ENCODE data around the gene TCAP. TPM values are rescaled to one million over a fixed set of nuclear protein-coding genes. Genes with fewer than 3 reads are reported as not detected.

Gene TCAP
- total RNA-seq, 1 experiment from 2014 or later = 2.1 TPM

- no peak overlapping the region for H2BK12ac ChIP-seq (ENCODE audit: insufficient read length, low read depth, low read length)
- H3K18ac ChIP-seq (ENCODE audit: insufficient read length, low read depth, low read length) = no peak overlapping the region
- peaks cover 8 to 19% of the 10 kb centered on the region in 2 experiments for H3K4me1 Mint-ChIP-seq
- H3K4me1 ChIP-seq (ENCODE audit: insufficient read depth, low read length) = no peaks in the 10 kb centered on the region
- no peaks in the 10 kb centered on the region for H4K20me1 ChIP-seq (ENCODE audit: control insufficient read depth, insufficient read depth, insufficient read length)
- no peak overlapping the region for H4K91ac ChIP-seq (ENCODE audit: insufficient read length, low read depth, low read length)
- no peak overlapping the region for H3K4ac ChIP-seq (ENCODE audit: low read depth, low read length)
- H3K9me3 ChIP-seq (ENCODE audit: control insufficient read depth, low read depth, low read length) = no peaks in the 10 kb centered on the region
- H3K79me2 ChIP-seq (ENCODE audit: insufficient read depth, low read length) = no peaks in the 10 kb centered on the region
- no peaks in the 10 kb centered on the region for H3K36me3 Mint-ChIP-seq (ENCODE audit: insufficient read depth in 1 of 3, low read depth in 3 of 3)
- H3T11ph ChIP-seq (ENCODE audit: low read length) = no peak overlapping the region
- peak overlapping the region in 1 of 2 experiments; percentile 73; a peak in 4 of 5 replicates for H3K4me3 Mint-ChIP-seq
- no peak overlapping the region for H2AK5ac ChIP-seq (ENCODE audit: insufficient read length, low read length)
- H3K27ac ChIP-seq (ENCODE audit: insufficient read length, low read depth, low read length) = no peak overlapping the region
- WGBS (ENCODE audit: extremely low coverage, insufficient read length, low lambda C conversion rate) = no CpG with 5 or more reads among the region's 3 CpGs
- H2BK5ac ChIP-seq (ENCODE audit: insufficient read length, low read length) = no peak overlapping the region
- peaks cover 97% of the 10 kb centered on the region for H3K27me3 Mint-ChIP-seq (ENCODE audit: low read depth)
- DNase-seq = no peak
- H3K23ac ChIP-seq (ENCODE audit: insufficient read length, low read depth, low read length) = no peak overlapping the region
- H2BK20ac ChIP-seq (ENCODE audit: low read depth, low read length, poor library complexity, severe bottlenecking) = no peak overlapping the region
- H3K9ac ChIP-seq (ENCODE audit: extremely low read depth, insufficient read length, low read length) = no peak overlapping the region
- H3K23me2 ChIP-seq (ENCODE audit: insufficient read length, low read depth, low read length, poor library complexity, severe bottlenecking) = peaks cover 2% of the 10 kb centered on the region
- peak overlapping the region; percentile 75 for H3K4me2 ChIP-seq (ENCODE audit: insufficient read depth, insufficient read length, low read length)
- H4K8ac ChIP-seq (replicated peaks; ENCODE audit: insufficient read length, low read depth, low read length) = no peak overlapping the region
- no peak for TF ChIP-seq CTCF (conservative IDR thresholded peaks at IDR 0.05)
- H2BK15ac ChIP-seq (ENCODE audit: low read depth, low read length) = no peak overlapping the region
- no peak overlapping the region for H2BK120ac ChIP-seq (ENCODE audit: low read depth, low read length, poor library complexity, severe bottlenecking)
- no peak overlapping the region for H2AFZ ChIP-seq (ENCODE audit: low read length)
- no peak overlapping the region for H3K56ac ChIP-seq (ENCODE audit: insufficient read length, low read depth, low read length)
- H3K79me1 ChIP-seq (ENCODE audit: insufficient read depth, low read depth, low read length, poor library complexity, severe bottlenecking) = no peaks in the 10 kb centered on the region
- H3K27me3 ChIP-seq (ENCODE audit: insufficient read depth, low read length) = peaks cover 19% of the 10 kb centered on the region; the same call in 1 of the 2 replicates
- no peaks in the 10 kb centered on the region for H3K9me3 Mint-ChIP-seq
- no peak overlapping the region for H3K14ac ChIP-seq (ENCODE audit: insufficient read depth, low read length)
- H3K27ac Mint-ChIP-seq = no peak overlapping the region
- no peak overlapping the region for H4K5ac ChIP-seq (ENCODE audit: insufficient read length, low read depth, low read length)
These were observed 48.1 kb upstream of the TCAP start for GRCh38 chr17:39617100-39617445.
